Placental pericyte (primary cell): ENCODE results near the gene ENSA. TPM values are rescaled to one million over a fixed set of nuclear protein-coding genes. Genes with fewer than 3 reads are reported as not detected.

Experiments
- small RNA-seq: library from RNA; depleted of rRNA; stranded (forward); fragments of <200 nt; gene quantifications from one replicate; pipeline ENCODE3, GENCODE V24; 2012; ENCODE audit warnings: low replicate concordance
- total RNA-seq: library from RNA; depleted of rRNA; stranded (reverse); fragments of >200 nt; gene quantifications from 2 replicates; pipeline ENCODE4 v1.2.3, GENCODE V29; 2012

Gene ENSA
- 78.7 and 79.4 TPM in 2 replicates for total RNA-seq

DNA sequence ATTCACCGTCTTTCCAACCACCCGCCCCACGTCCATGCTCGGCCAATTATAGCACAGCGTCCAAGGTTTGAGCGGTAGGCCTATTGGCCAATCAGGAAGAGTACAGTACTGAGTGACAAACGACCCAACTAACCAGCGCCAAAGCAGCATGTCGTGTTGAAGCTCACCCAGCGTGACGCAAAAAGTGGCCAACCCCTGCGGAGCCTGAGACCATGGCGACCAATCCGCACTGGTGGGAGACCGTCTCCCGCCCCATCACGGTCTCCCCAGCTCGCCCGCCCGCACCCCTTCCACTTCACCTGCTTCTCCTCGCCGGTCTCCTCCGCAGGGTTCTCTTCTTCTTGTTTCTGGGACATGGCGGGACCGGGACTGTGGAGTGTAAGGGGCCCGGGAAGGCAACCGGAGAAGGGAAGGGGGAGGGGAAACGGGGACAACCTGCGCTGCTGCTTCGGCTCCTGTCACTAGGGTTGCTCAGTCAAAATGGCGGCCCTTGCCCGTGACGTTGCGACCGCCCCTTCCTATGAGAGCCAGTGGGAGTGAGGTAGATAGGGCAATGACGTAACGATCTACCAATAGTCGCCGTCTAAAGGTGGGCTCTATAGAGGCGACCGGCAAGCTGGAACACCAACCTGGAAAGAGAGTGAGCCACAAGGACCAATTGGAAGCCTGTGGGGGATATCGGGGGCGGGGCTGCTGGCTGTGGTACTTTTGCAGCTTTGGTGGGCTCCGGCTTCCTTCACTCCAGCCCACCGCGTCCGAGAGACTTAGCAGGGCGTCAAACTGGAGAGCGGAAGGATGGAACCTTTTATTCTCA lies at the start of gene ENSA:
ENSA (minus strand) TSS at position 498 of the 814 bp plus-strand sequence; CDS start at position 356, 142 bp downstream.

DNA sequence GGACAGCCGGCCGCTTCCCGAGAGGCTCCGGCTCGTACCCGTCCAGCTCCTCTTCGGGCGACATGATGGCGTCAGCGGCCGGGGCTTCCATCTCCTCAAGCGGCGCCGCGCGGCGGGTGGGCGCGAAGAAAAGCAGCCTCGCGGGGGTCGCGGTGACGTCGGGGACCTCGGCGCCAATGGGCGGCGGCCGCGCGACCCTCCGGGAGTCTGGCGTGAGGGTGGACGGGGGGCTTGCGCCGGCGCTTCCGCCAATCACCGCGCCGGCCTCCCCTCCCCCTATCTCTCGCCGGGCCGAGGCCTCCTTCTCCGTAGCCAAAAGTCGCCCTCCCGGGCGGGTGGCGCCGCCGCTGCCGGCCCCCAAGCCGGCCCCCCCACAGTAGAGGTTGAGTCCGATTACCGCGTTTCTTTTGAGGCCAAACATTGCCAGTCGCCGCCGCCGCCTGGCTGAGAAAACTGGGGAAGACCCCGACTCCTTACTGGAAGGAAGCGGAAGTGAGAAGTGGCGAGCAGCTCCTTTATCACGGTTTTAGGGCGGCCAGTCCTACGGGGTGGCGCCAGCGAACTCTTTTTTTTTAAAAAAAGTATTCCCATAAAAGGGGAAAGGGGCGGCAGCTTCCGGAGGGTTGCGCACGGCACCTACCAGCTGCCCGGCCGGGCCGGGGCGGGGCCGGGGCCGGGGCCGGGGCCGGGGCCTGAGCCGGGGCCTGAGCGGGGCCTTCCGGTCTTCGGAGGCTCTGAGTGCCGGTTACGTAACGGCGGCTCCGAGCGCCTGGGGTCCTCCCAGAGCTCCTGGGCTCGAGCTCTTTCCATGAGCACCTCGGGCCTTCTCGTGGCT lies 50.1 kb downstream of the ENSA start, which contains the start of gene MCL1:
MCL1 (minus strand) TSS at position 501 of the 835 bp plus-strand sequence; CDS start at position 421, 80 bp downstream.

Small RNAs within 50 kb of the gene (small RNA-seq; reads per million reads assigned to genes)
- gene RF00015 = not detected
- not detected for gene RF00561

Other genes with a start within 250 kb of the ENSA start
- 13.3 and 24.6 TPM in 2 replicates for gene TARS2, start 142.2 kb downstream of the ENSA start, total RNA-seq
- 16.2 and 34.5 TPM in 2 replicates for gene ECM1, start 121.5 kb downstream of the ENSA start, total RNA-seq
- gene FALEC, start 113.9 kb downstream of the ENSA start, total RNA-seq = not detected in 2 replicates
- gene ADAMTSL4, start 80.2 kb downstream of the ENSA start, total RNA-seq = 1.9 and 2.4 TPM in 2 replicates
- gene MCL1, start 50.0 kb downstream of the ENSA start, total RNA-seq = 177 and 412 TPM in 2 replicates
- gene GOLPH3L, start 67.5 kb upstream of the ENSA start, total RNA-seq = 9.7 and 35.0 TPM in 2 replicates
- gene HORMAD1, start 91.3 kb upstream of the ENSA start, total RNA-seq = 0.14 and 2.4 TPM in 2 replicates
- gene CTSS, start 136.2 kb upstream of the ENSA start, total RNA-seq = 11.8 and 28.6 TPM in 2 replicates
- 90.2 and 215 TPM in 2 replicates for gene CTSK, start 178.6 kb upstream of the ENSA start, total RNA-seq
- gene ARNT, start 247.0 kb upstream of the ENSA start, total RNA-seq = 37.2 and 59.3 TPM in 2 replicates